ENCODE measurements around the gene TMEM145. TPM values are rescaled to one million over a fixed set of nuclear protein-coding genes. Genes with fewer than 3 reads are reported as not detected.

The TMEM145 gene
- polyA plus RNA-seq, 1 donor from 2014 or later = 30.9 TPM

DNA sequence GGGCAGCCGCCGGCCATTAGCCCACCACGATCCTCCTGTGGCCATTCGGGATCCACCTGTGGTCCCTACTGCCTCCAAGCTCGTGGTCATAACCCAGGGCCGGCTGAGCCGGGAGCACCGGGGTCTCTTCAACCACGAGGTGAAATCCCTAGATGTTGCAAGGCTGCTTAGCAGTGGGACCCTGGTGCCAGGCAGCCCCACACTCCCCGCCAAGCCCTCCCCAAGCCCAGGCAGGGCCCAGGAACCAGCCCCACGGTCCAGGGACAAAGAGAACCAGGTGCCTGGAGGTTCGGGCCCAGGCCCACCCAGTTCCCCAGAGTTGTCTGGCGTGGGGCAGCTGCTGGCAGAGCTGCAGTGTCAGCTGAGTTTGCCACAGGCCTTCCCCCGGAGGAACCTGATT, 3.4 kb upstream of the TMEM145 start:
- Histone ChIP-seq H3K4me3 (ENCODE audit: low read length) (no peak overlapping the region), H3K4me2 (ENCODE audit: low read length) (no peak overlapping the region), H3K9me2 (ENCODE audit: insufficient read depth, low read length) (no peaks in the 10 kb centered on the region), H2AFZ (ENCODE audit: low read depth, low read length) (no peak overlapping the region), H3K9ac (ENCODE audit: low read length) (no peak overlapping the region), H3K36me3 (ENCODE audit: insufficient read depth, low read length) (no peaks in the 10 kb centered on the region), H3K27ac (ENCODE audit: low read length) (no peak overlapping the region), H3K79me2 (replicated peaks; ENCODE audit: insufficient read depth, low read length) (no peaks in the 10 kb centered on the region), H3K27me3 (ENCODE audit: insufficient read depth, low read depth, low read length) (no peaks in the 10 kb centered on the region), H3K9me3 (ENCODE audit: low read length) (no peaks in the 10 kb centered on the region), H3F3A (ENCODE audit: insufficient read depth, low read length, poor library complexity, severe bottlenecking) (no peaks in the 10 kb centered on the region), H4K20me1 (ENCODE audit: insufficient read depth) (no peaks in the 10 kb centered on the region)
- TF ChIP-seq EZH2 (IDR thresholded peaks at IDR 0.05; ENCODE audit: borderline replicate concordance, insufficient read depth, low read length, poor library complexity, severe bottlenecking) (no peak), MXI1 (conservative IDR thresholded peaks at IDR 0.05; ENCODE audit: poor library complexity, severe bottlenecking) (no peak), SMC3 (conservative IDR thresholded peaks at IDR 0.05; ENCODE audit: poor library complexity) (no peak), EP300 (conservative IDR thresholded peaks at IDR 0.05; ENCODE audit: poor library complexity, severe bottlenecking) (no peak), RAD21 (conservative IDR thresholded peaks at IDR 0.05) (no peak), POLR2AphosphoS5 (IDR thresholded peaks at IDR 0.05) (no peak), TAF1 (IDR thresholded peaks at IDR 0.05; ENCODE audit: low read depth) (no peak)
- TF ChIP-seq, protein P1, sequence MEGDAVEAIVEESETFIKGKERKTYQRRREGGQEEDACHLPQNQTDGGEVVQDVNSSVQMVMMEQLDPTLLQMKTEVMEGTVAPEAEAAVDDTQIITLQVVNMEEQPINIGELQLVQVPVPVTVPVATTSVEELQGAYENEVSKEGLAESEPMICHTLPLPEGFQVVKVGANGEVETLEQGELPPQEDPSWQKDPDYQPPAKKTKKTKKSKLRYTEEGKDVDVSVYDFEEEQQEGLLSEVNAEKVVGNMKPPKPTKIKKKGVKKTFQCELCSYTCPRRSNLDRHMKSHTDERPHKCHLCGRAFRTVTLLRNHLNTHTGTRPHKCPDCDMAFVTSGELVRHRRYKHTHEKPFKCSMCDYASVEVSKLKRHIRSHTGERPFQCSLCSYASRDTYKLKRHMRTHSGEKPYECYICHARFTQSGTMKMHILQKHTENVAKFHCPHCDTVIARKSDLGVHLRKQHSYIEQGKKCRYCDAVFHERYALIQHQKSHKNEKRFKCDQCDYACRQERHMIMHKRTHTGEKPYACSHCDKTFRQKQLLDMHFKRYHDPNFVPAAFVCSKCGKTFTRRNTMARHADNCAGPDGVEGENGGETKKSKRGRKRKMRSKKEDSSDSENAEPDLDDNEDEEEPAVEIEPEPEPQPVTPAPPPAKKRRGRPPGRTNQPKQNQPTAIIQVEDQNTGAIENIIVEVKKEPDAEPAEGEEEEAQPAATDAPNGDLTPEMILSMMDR (IDR thresholded peaks at IDR 0.05; ENCODE audit: poor library complexity, severe bottlenecking) = no peak
- TF ChIP-seq, protein P2, sequence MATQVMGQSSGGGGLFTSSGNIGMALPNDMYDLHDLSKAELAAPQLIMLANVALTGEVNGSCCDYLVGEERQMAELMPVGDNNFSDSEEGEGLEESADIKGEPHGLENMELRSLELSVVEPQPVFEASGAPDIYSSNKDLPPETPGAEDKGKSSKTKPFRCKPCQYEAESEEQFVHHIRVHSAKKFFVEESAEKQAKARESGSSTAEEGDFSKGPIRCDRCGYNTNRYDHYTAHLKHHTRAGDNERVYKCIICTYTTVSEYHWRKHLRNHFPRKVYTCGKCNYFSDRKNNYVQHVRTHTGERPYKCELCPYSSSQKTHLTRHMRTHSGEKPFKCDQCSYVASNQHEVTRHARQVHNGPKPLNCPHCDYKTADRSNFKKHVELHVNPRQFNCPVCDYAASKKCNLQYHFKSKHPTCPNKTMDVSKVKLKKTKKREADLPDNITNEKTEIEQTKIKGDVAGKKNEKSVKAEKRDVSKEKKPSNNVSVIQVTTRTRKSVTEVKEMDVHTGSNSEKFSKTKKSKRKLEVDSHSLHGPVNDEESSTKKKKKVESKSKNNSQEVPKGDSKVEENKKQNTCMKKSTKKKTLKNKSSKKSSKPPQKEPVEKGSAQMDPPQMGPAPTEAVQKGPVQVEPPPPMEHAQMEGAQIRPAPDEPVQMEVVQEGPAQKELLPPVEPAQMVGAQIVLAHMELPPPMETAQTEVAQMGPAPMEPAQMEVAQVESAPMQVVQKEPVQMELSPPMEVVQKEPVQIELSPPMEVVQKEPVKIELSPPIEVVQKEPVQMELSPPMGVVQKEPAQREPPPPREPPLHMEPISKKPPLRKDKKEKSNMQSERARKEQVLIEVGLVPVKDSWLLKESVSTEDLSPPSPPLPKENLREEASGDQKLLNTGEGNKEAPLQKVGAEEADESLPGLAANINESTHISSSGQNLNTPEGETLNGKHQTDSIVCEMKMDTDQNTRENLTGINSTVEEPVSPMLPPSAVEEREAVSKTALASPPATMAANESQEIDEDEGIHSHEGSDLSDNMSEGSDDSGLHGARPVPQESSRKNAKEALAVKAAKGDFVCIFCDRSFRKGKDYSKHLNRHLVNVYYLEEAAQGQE (IDR thresholded peaks at IDR 0.05; ENCODE audit: borderline replicate concordance) = no peak

DNA sequence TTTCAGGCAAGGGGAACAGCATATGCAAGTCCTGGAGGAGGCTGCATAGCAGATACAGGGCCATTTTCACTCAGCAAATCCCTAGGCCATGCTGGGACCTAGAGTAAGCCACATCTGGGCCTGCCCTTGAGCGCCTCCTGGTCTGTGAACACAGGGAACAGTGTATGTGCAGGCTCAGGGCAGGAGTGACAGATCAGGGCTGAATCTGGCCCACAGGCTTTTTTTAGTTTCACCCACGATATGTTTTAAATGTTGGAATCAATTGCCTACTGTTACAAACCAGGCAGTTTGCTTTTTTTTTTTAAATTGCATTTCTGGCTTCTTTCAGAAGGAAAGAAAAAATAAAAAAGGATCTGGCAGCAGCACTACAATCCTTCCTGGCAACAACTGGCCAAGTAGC, 1.5 kb upstream of the TMEM145 start:
- no peaks in the 10 kb centered on the region for H3K9me3 ChIP-seq (ENCODE audit: low read length)
- H3K4me2 ChIP-seq (ENCODE audit: low read length) = no peak overlapping the region
- no peaks in the 10 kb centered on the region for H3K9me2 ChIP-seq (ENCODE audit: insufficient read depth, low read length)
- no peaks in the 10 kb centered on the region for H3K79me2 ChIP-seq (replicated peaks; ENCODE audit: insufficient read depth, low read length)
- TF ChIP-seq TAF1 (IDR thresholded peaks at IDR 0.05; ENCODE audit: low read depth) (no peak), SMC3 (conservative IDR thresholded peaks at IDR 0.05; ENCODE audit: poor library complexity) (no peak)
- TF ChIP-seq, protein P1 (IDR thresholded peaks at IDR 0.05; ENCODE audit: poor library complexity, severe bottlenecking) = peak; percentile 28
- H3K4me3 ChIP-seq (ENCODE audit: low read length) = no peak overlapping the region
- no peaks in the 10 kb centered on the region for H4K20me1 ChIP-seq (ENCODE audit: insufficient read depth)
- no peak overlapping the region for H2AFZ ChIP-seq (ENCODE audit: low read depth, low read length)
- no peaks in the 10 kb centered on the region for H3K36me3 ChIP-seq (ENCODE audit: insufficient read depth, low read length)
- H3K9ac ChIP-seq (ENCODE audit: low read length) = no peak overlapping the region
- no peaks in the 10 kb centered on the region for H3K27me3 ChIP-seq (ENCODE audit: insufficient read depth, low read depth, low read length)
- no peaks in the 10 kb centered on the region for H3F3A ChIP-seq (ENCODE audit: insufficient read depth, low read length, poor library complexity, severe bottlenecking)
- H3K27ac ChIP-seq (ENCODE audit: low read length) = no peak overlapping the region
